HG03342 (cell line): ENCODE results near the gene SNCAIP.

Experiments
- ATAC-seq: cut with Tn5 transposase; IDR thresholded peaks from one replicate; pipeline ENCODE4 v1.9.1; 2021; ENCODE audit warnings: mild to moderate bottlenecking, moderate library complexity; ENCODE audit not compliant: unreplicated experiment

Gene SNCAIP

GRCh38 chr5:122311961-122312590 lies at the start of gene SNCAIP:
Gene SNCAIP, plus strand, starts transcription at chr5:122312237. Its CDS starts 78,898 bp downstream, at chr5:122391135.
- ATAC-seq = no peak

- no peak for ATAC-seq
These were observed 48.5 kb upstream of the SNCAIP start for GRCh38 chr5:122263352-122264030.

- ATAC-seq = no peak
These were observed 47.4 kb upstream of the SNCAIP start for GRCh38 chr5:122264610-122265009.

DNA sequence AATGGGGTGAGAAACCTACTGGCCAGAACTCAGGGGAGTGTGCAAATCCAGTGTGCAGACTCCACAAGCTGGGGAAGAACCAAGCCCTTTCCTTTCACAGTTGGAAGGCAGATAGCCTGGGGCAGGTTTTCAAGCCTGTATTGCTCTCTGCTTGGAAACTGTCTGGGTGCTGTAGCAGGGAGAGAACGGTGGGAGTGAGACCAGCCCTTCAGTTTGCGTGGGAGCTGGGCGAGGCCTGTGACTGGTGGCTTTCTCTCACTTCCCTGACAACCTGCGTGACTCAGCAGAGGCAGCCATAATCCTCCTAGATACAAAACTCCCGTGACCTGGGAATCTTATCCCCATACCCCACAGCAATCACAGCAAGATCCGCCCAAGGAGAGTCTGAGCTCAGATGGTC lies 44.9 kb upstream of the SNCAIP start:
- ATAC-seq = no peak

GRCh38 chr5:122273696-122274095 lies 38.3 kb upstream of the SNCAIP start:
- ATAC-seq = no peak

DNA sequence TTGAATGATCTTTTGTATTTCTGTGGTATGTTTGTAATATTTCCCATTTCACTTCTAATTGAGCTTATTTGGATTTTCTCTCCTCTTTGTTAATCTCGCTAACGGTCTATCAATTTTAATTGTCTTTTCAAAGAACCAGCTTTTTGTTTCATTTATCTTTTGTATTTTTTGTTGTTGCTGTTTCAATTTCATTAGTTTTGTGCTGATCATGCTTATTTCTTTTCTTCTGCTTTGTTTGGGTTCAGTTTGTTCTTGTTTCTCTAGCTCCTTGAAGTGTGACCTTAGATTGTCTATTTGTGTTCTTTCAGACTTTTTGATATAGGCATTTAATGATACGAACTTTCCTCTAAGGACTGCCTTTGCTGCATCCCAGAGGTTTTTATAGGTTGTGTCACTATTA lies 28.4 kb upstream of the SNCAIP start:
- no peak for ATAC-seq

DNA sequence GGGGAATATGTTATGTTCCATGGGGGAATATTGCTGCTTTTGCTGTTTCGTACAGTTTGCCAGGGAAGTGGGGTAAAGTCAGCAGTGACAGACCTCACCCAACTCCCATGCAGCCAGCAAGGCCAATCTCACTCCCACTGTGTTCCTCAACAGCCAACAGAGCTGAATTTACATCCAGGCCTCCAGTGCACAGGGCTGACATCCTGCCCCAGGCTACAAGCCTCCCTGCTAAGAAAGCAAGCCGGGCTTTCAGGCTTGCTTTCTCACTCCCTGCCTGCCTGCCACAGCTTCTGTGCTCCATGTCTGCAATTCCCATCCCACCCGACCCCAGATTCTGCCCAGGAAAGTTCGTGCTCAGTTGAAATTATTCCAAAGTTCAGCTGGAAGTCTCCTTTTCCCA lies 25.5 kb upstream of the SNCAIP start:
- ATAC-seq = no peak

DNA sequence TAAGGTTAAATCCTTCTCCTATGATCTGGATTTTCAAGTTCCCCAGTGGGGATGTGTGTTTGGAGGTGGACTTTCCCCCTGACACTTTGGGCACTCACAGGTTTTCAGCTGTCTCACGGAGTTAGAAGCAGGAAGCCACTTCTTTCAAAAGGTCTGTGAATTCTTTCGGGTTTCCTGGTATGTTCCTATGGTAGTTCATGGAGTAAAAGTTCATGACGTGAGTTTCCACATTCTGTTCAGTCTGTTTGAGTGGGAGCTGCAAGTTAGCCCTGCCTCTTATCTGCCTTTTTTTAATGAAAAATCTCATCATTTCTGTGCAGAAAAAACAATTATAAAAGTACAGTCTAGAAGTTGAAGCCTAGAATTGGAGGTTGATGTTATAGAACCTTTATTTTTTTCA lies 24.9 kb upstream of the SNCAIP start:
- no peak for ATAC-seq

GRCh38 chr5:122291000-122291901 lies 20.8 kb upstream of the SNCAIP start:
- ATAC-seq = no peak

- ATAC-seq = no peak
These were observed 19.7 kb upstream of the SNCAIP start for GRCh38 chr5:122292332-122292731.

- ATAC-seq = no peak
These were observed 16.9 kb upstream of the SNCAIP start for GRCh38 chr5:122295138-122295537.

- ATAC-seq = no peak
These were observed 15.2 kb upstream of the SNCAIP start for GRCh38 chr5:122296871-122297270.

DNA sequence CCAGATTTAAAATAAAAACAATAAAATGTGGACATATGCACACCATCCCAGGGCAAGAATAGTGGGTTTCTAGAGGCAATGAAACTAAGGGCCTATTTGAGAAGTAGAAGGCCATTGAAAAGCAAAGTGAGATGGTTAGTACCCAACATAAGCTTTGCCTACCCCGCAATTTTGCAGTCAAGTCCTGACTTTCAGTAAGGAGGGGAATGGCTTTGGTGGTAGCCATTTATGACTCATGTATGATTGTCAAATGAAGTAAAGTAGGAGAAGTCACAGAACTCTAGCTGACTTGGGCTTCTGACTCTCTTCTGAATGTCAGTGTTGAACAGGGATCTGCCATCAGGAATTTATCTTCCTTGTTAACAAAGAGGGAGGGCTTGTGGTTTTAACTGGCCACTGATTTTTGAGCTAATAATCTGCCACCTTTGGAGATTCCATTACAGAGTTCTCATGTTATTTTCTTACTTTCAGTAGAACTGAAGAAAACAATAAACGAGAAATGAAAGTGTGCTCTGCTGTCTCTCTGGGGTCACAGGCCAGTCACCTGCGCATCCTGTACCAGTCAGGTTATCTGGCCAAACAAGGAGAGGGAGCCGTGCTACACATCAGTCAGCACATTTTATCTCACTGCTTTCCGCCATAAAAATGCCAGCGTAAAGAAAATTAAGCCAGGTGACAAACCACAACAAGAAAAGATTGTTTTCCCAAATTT lies 14.3 kb upstream of the SNCAIP start:
- ATAC-seq = peak; percentile 89

- ATAC-seq = peak; percentile 40
These were observed 11.7 kb upstream of the SNCAIP start for GRCh38 chr5:122300374-122300773.

DNA sequence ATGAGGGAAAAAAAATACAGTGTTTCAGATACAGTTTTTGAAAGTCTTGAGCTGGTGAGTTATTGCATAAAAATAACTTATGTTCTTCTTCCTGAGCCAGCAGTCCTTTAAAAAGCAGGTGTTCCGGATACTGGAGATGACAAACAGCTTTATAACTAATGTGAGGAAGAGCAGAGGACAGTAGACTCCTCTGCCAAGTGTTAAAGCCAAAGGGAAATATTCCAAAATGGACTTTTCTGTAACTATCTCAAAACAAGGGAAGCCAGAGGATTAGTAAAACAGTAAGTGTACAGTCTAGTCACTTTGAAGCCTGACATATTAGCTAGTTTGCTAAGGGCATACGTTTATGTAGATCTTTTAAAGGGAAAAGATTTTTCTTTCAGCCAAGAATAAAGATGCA lies 11.0 kb upstream of the SNCAIP start:
- ATAC-seq = no peak

DNA sequence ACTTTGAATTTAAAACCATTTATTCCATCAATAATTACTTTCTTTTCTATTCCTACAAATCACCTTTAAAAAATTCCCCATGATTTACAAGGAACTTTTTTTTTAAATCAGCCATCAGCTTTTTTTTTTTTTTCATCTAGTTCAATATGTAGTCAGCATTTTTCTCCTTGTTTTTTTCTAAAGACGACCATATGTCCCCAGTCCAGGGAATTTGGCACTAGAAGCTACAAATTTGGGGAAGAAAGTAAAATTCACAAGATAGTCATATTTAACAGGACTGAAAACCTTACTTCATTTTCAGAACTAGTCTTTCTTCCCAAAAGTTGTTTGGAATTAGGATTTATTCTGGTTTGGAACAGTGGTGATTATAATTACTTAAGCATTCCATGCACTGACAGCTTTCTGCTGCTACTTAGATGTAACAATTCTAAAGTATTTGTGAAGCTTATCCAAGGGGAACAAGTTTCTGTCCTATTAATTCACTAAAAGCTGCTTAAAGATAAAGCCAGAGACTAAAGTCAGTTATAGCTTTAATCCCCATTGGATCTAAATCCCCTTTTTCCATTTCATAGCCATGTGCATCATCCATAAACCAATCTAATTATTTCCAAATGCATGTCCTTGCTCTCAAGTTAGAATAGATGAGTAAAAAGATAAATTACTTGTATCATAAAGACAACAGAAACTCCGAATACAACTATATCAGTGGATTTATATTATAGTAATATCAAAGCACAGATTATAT lies 7.4 kb upstream of the SNCAIP start:
- ATAC-seq = no peak

DNA sequence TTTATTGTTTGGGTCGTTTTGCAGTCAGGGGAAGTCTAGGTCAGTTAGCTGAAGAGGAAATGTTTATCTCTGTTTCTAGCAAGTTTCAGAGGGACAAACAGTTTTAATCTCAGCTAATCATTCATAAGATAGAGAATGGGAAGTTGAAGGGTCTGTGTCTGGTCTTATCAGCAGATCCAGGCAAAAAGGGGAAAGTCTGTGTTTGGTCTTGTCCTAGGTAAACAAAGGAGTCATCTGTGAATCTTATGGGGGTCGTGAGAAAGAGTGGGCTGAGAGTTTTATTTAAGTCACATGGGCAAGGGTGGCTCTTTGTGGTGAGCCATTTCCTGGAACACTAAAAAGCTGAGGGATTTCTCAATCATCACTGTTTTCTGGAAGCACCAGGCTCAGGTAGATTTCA lies 5.6 kb upstream of the SNCAIP start:
- ATAC-seq = no peak

- no peak for ATAC-seq
These were observed 1.1 kb upstream of the SNCAIP start for GRCh38 chr5:122310889-122311288.

- no peak for ATAC-seq
These were observed 508 bp upstream of the SNCAIP start for GRCh38 chr5:122311497-122311960.
